K562 (cell line): ENCODE data around the gene PDGFC. TPM values are rescaled to one million over a fixed set of nuclear protein-coding genes. Genes with fewer than 3 reads are reported as not detected.

Experiments used
- ATAC-seq: fragments of 200-7000 bp; cut with Tn5 transposase; 3 replicates; pipeline ENCODE4 v1.9.1; 2020; ENCODE audit warnings: moderate library complexity
- BruUV-seq: library from RNA; stranded (reverse); fragments of 400-500 nt; replicated peaks from 2 replicates; lab custom pipeline; 2021; lab: Mats Ljungman, UMichigan
- CTCF ChIA-PET: fragments of 300-600 bp; formaldehyde crosslinking; extraction: SDS; loops from one replicate; lab custom pipeline; 2021; ENCODE audit warnings: low intra/inter-chr PET ratio; lab: Yijun Ruan, JAX
- POLR2A ChIA-PET: fragments of 300-600, 350-650 bp; sonication (Branson Sonifier 250); formaldehyde crosslinking; extraction: SDS; loops from one replicate; lab custom pipeline; 2021; ENCODE audit warnings: antibody characterized with exemption, inconsistent platforms; lab: Yijun Ruan, JAX
- DNase-seq, 4 experiments: peaks; one replicate each; pipeline versions ENCODE4 v3.0.0 to v3.0.0-alpha.2; 2011 to 2018; ENCODE audit warnings: low spot score in 3 of 4, mixed read lengths in 3 of 4; ENCODE audit errors: extremely low read depth in 1 of 4
- FAIRE-seq: peaks from 2 replicates; lab custom pipeline; 2011; peaks lifted over from hg19 to GRCh38; lab: Jason Lieb, UNC
- H2AFZ ChIP-seq: 2 replicates; pipeline ENCODE4 v1.6.0; 2011; ENCODE audit warnings: low read depth, low read length, control low read depth, inconsistent platforms
- H3K27ac ChIP-seq: fragments of 200-600 bp; 3 replicates; pipeline ENCODE4 v1.8.0; 2011; ENCODE audit warnings: low read depth, mild to moderate bottlenecking, control low read depth, inconsistent platforms, low read length, moderate library complexity, mixed read lengths; ENCODE audit errors: extremely low read depth
- H3K27me3 ChIP-seq, 2 experiments: fragments of 300-600 bp in 1 of 2; 2 replicates in 1 of 2; 3 replicates in 1 of 2; pipeline versions ENCODE4 v1.6.0 to v1.8.0; 2011; ENCODE audit warnings: inconsistent platforms in 2 of 2, low read length in 2 of 2, mild to moderate bottlenecking in 1 of 2, mixed read lengths in 1 of 2, moderate library complexity in 1 of 2; ENCODE audit not compliant: control insufficient read depth in 2 of 2, insufficient read depth in 2 of 2
- H3K36me3 ChIP-seq: fragments of 300-600 bp; 3 replicates; pipeline ENCODE4 v1.8.0; 2011; ENCODE audit warnings: mild to moderate bottlenecking, low read length, inconsistent platforms; ENCODE audit not compliant: control insufficient read depth, insufficient read depth
- H3K4me1 ChIP-seq, 2 experiments: fragments of 200-600 bp in 1 of 2; replicated peaks in 1 of 2; 2 replicates in 1 of 2; 3 replicates in 1 of 2; pipeline versions ENCODE4 v1.5.1 to v1.8.0; 2011; ENCODE audit warnings: inconsistent platforms in 2 of 2, low read length in 2 of 2, mild to moderate bottlenecking in 1 of 2, mixed read lengths in 1 of 2, moderate library complexity in 1 of 2; ENCODE audit not compliant: control insufficient read depth in 2 of 2, insufficient read depth in 2 of 2
- H3K4me2 ChIP-seq: 2 replicates; pipeline ENCODE4 v1.6.1; 2011; ENCODE audit warnings: low read length, control low read depth, inconsistent platforms, mixed read lengths; ENCODE audit not compliant: insufficient read depth
- H3K4me3 ChIP-seq: fragments of 200-600 bp; sonication (generic), shearing (Covaris generic); 2 replicates; pipeline ENCODE4 v1.5.1; 2016; ENCODE audit warnings: control low read depth, inconsistent platforms
- H3K79me2 ChIP-seq: fragments of 200-600 bp; 3 replicates; pipeline ENCODE4 v1.8.0; 2011; ENCODE audit warnings: low read length, inconsistent platforms; ENCODE audit not compliant: control insufficient read depth, insufficient read depth
- H3K9ac ChIP-seq, 2 experiments: 2 replicates each; pipeline versions ENCODE4 v1.6.0 to v1.6.1; 2011; ENCODE audit warnings: low read depth in 2 of 2, low read length in 2 of 2, control low read depth in 1 of 2, inconsistent platforms in 1 of 2, mild to moderate bottlenecking in 1 of 2, mixed read lengths in 1 of 2; ENCODE audit not compliant: insufficient read depth in 1 of 2
- H3K9me1 ChIP-seq: one replicate; pipeline ENCODE4 v1.6.0; 2011; ENCODE audit warnings: inconsistent platforms, mild to moderate bottlenecking, low read length, moderate library complexity; ENCODE audit not compliant: control insufficient read depth, insufficient read depth
- H3K9me3 ChIP-seq: replicated peaks from 2 replicates; pipeline ENCODE4 v1.5.1; 2011; ENCODE audit warnings: low read depth, low read length, inconsistent platforms; ENCODE audit not compliant: control insufficient read depth, insufficient read depth
- H4K20me1 ChIP-seq: replicated peaks from 2 replicates; pipeline ENCODE4 v1.6.1; 2011; ENCODE audit warnings: low read length, inconsistent platforms, mixed read lengths; ENCODE audit not compliant: control insufficient read depth, insufficient read depth
- CBFB ChIP-seq: sonication (generic); formaldehyde crosslinking; IDR thresholded peaks from 2 replicates; pipeline ENCODE4 v1.4.0; 2020; ENCODE audit warnings: mild to moderate bottlenecking, missing genetic modification reagents
- EWSR1 ChIP-seq: fragments of 450-650 bp; IDR thresholded peaks from 2 replicates; pipeline ENCODE4 v1.6.1; 2018; ENCODE audit warnings: borderline replicate concordance, mild to moderate bottlenecking, low read depth, moderate library complexity; ENCODE audit not compliant: partially characterized antibody
- HDAC2 ChIP-seq: fragments of 450-650 bp; IDR thresholded peaks from 2 replicates; pipeline ENCODE4 v1.6.1; 2016; ENCODE audit warnings: mild to moderate bottlenecking
- MED1 ChIP-seq: sonication (generic); formaldehyde crosslinking; IDR thresholded peaks from 2 replicates; pipeline ENCODE4 v1.8.1; 2023; ENCODE audit warnings: missing genetic modification reagents, borderline replicate concordance
- NFIC ChIP-seq: fragments of 450-650 bp; IDR thresholded peaks from 2 replicates; pipeline ENCODE4 v1.6.1; 2017; ENCODE audit warnings: mild to moderate bottlenecking, inconsistent platforms
- RBM14 ChIP-seq: fragments of 200-400 bp; formaldehyde crosslinking; IDR thresholded peaks from 2 replicates; pipeline ENCODE4 v1.6.1; 2018; ENCODE audit warnings: low read depth, mild to moderate bottlenecking, low read length, moderate library complexity, borderline replicate concordance; ENCODE audit not compliant: insufficient read depth
- SMARCB1 ChIP-seq: IDR thresholded peaks from 2 replicates; pipeline ENCODE4 v1.6.1; 2011; ENCODE audit warnings: improper control_type of control experiment, low read depth; ENCODE audit not compliant: insufficient read length
- SNRNP70 ChIP-seq: fragments of 200-400 bp; formaldehyde crosslinking; optimal IDR thresholded peaks from 2 replicates; pipeline ENCODE3; 2017; ENCODE audit warnings: low read depth, low read length
- ZKSCAN1 ChIP-seq: fragments of 150-350 bp; IDR thresholded peaks from 2 replicates; pipeline ENCODE4 v1.6.1; 2016; ENCODE audit warnings: low read depth, low read length
- WGBS: fragments of 100-300 bp; shearing (Covaris generic); methylation state at CpG from one replicate; pipeline ENCODE4 v1.1.6; 2016; ENCODE audit warnings: low coverage, mixed read lengths; ENCODE audit not compliant: insufficient coverage; ENCODE audit errors: missing lambda C conversion rate; 5-methylcytosine and 5-hydroxymethylcytosine counted together
- in situ Hi-C: fragments of 300-500 bp; cut with MboI; formaldehyde crosslinking; loops from 4 replicates; pipeline ENCODE4 v1.15.0; 2018; ENCODE audit warnings: inconsistent platforms, mixed read lengths
- intact Hi-C: fragments of 100-400 bp; cut with micrococcal nuclease; formaldehyde crosslinking; loops from 2 replicates; pipeline ENCODE4 v1.14.2; 2022
- polyA plus RNA-seq, 8 experiments: library from polyadenylated mRNA; depleted of rRNA in 4 of 8; stranded (reverse) in 5 of 8; unstranded in 3 of 8; fragments of >200 nt; fragmentation: Nextera tagmentation in 2 of 8; fragmentation: Illumina TruSeq in 1 of 8; extraction: Ambion mirVana in 2 of 8; extraction: Trizol in 1 of 8; gene quantifications; 2 replicates each; pipeline versions ENCODE4 v1.2.1 to v1.2.3, GENCODE V29; 2011 to 2014; ENCODE audit warnings: inconsistent platforms in 1 of 8, missing spikeins in 1 of 8
- total RNA-seq, 7 experiments: library from RNA; depleted of rRNA in 6 of 7; stranded (reverse); fragments of >200 nt in 6 of 7; fragmentation: Illumina TruSeq in 2 of 7; extraction: Trizol in 2 of 7; gene quantifications; 2 replicates each; pipeline versions ENCODE4 v1.2.1 to v1.2.3, GENCODE V29; 2011 to 2021; ENCODE audit warnings: low replicate concordance in 1 of 7
- TF ChIP-seq, protein P1 (sequence below): fragments of 250-450 bp; sonication (Bioruptor Pico); IDR thresholded peaks from 2 replicates; pipeline ENCODE4 v1.6.1; 2021; ENCODE audit warnings: mild to moderate bottlenecking
- TF ChIP-seq, protein P2 (sequence below): fragments of 250-450 bp; sonication (Bioruptor Pico); IDR thresholded peaks from 2 replicates; pipeline ENCODE4 v1.4.0; 2020; ENCODE audit warnings: mild to moderate bottlenecking, moderate library complexity
- TF ChIP-seq, protein P3 (sequence below): fragments of 250-450 bp; sonication (Bioruptor Pico); IDR thresholded peaks from 2 replicates; pipeline ENCODE4 v1.4.0; 2020; ENCODE audit warnings: borderline replicate concordance

Gene PDGFC
- total and polyA plus RNA-seq, 9 of the 15 experiments (the other 6 are each of a cell fraction or from before 2014, with no cell fraction given): not detected

DNA sequence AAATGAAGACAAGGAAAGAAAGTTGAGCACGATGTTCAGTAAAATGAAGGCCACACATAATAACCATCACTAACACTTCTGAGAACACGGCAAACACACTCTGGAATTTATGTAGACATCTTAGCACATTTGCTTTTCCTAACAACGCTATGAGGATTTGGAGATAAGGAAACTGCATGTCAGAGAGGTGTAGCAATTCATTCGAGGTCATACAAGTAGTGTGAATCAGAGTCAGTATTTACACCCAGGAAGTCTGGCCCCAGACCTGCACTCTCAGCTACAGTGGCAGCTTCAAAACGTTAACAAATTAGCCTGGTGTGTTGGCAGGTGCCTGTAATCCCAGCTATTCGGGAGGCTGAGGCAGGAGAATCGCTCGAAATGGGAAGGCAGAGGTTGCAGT, 253.4 kb downstream of the PDGFC start:
- Histone ChIP-seq H3K4me2 (no peak overlapping the region), H3K4me3 (no peak overlapping the region), H3K27me3 (no peaks in the 10 kb centered on the region), H4K20me1 (no peaks in the 10 kb centered on the region), H3K4me1 (no peaks in the 10 kb centered on the region), H3K36me3 (no peaks in the 10 kb centered on the region), H3K9me3 (no peaks in the 10 kb centered on the region), H3K27ac (no peak overlapping the region), H2AFZ (no peak overlapping the region), H3K9ac (no peak overlapping the region), H3K9me1 (no peaks in the 10 kb centered on the region), H3K79me2 (no peaks in the 10 kb centered on the region)
- intact Hi-C loops (no loop called here), in situ Hi-C loops (no loop called here)
- BruUV-seq: no TSS peak
- FAIRE-seq (no peak), DNase-seq (no peak), ATAC-seq (no peak)
- ChIA-PET CTCF (no interaction called here), POLR2A (no interaction called here)
- no peak for TF ChIP-seq ZKSCAN1
- no peak for TF ChIP-seq HDAC2
- no peak for TF ChIP-seq SMARCB1
- WGBS: under 1% methylated on average over 8 of the region's 8 CpGs

DNA sequence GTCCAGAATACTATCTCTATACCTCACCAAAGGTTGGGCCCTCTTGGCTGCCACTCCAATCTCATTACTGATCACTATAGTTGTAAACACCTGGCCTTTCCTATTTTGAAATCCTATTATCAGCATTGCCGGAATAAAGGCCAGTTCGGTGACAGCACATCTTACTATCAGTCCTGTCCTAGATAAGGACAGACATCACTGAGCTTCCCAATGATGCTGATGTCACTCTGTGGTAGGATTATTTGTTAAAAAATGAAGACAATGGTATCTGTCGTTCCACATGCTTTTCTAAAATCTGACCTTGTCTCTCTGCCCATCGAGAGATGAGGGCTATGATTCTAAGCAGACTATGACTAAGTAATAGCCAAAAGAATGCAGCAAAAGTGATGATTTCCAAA, 260.4 kb downstream of the PDGFC start:
- no peaks in the 10 kb centered on the region for H3K36me3 ChIP-seq
- no peak for DNase-seq
- no peaks in the 10 kb centered on the region for H4K20me1 ChIP-seq
- no TSS peak for BruUV-seq
- FAIRE-seq: no peak
- WGBS: 6% methylated on average over 4 of the region's 4 CpGs
- H3K9me1 ChIP-seq: no peaks in the 10 kb centered on the region
- no peak overlapping the region for H3K27ac ChIP-seq
- H3K4me2 ChIP-seq: no peak overlapping the region
- in situ Hi-C loops: no loop called here
- no peak overlapping the region for H3K4me3 ChIP-seq
- ATAC-seq: no peak
- POLR2A ChIA-PET: no interaction called here
- H3K4me1 ChIP-seq: no peaks in the 10 kb centered on the region
- no peak overlapping the region for H3K9ac ChIP-seq
- intact Hi-C loops: no loop called here
- no peak overlapping the region for H2AFZ ChIP-seq
- H3K79me2 ChIP-seq: no peaks in the 10 kb centered on the region
- H3K9me3 ChIP-seq: no peaks in the 10 kb centered on the region
- CTCF ChIA-PET: no interaction called here
- H3K27me3 ChIP-seq: no peaks in the 10 kb centered on the region
- TF ChIP-seq EWSR1 (no peak), CBFB (CRISPR knock-in tag) (no peak), SNRNP70 (no peak), NFIC (no peak), MED1 (CRISPR knock-in tag) (no peak), RBM14 (no peak)
- TF ChIP-seq, protein P1, sequence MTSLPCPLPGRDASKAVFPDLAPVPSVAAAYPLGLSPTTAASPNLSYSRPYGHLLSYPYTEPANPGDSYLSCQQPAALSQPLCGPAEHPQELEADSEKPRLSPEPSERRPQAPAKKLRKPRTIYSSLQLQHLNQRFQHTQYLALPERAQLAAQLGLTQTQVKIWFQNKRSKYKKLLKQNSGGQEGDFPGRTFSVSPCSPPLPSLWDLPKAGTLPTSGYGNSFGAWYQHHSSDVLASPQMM (CRISPR knock-in tag): no peak
- TF ChIP-seq, protein P2, sequence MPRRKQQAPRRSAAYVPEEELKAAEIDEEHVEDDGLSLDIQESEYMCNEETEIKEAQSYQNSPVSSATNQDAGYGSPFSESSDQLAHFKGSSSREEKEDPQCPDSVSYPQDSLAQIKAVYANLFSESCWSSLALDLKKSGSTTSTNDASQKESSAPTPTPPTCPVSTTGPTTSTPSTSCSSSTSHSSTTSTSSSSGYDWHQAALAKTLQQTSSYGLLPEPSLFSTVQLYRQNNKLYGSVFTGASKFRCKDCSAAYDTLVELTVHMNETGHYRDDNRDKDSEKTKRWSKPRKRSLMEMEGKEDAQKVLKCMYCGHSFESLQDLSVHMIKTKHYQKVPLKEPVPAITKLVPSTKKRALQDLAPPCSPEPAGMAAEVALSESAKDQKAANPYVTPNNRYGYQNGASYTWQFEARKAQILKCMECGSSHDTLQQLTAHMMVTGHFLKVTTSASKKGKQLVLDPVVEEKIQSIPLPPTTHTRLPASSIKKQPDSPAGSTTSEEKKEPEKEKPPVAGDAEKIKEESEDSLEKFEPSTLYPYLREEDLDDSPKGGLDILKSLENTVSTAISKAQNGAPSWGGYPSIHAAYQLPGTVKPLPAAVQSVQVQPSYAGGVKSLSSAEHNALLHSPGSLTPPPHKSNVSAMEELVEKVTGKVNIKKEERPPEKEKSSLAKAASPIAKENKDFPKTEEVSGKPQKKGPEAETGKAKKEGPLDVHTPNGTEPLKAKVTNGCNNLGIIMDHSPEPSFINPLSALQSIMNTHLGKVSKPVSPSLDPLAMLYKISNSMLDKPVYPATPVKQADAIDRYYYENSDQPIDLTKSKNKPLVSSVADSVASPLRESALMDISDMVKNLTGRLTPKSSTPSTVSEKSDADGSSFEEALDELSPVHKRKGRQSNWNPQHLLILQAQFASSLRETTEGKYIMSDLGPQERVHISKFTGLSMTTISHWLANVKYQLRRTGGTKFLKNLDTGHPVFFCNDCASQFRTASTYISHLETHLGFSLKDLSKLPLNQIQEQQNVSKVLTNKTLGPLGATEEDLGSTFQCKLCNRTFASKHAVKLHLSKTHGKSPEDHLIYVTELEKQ (CRISPR knock-in tag): no peak
- TF ChIP-seq, protein P3, sequence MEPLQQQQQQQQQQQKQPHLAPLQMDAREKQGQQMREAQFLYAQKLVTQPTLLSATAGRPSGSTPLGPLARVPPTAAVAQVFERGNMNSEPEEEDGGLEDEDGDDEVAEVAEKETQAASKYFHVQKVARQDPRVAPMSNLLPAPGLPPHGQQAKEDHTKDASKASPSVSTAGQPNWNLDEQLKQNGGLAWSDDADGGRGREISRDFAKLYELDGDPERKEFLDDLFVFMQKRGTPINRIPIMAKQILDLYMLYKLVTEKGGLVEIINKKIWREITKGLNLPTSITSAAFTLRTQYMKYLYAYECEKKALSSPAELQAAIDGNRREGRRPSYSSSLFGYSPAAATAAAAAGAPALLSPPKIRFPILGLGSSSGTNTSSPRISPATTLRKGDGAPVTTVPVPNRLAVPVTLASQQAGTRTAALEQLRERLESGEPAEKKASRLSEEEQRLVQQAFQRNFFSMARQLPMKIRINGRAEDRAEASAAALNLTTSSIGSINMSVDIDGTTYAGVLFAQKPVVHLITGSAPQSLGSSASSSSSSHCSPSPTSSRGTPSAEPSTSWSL: no peak
